Measurements from ENCODE around the gene PCBP3.

Gene PCBP3

DNA sequence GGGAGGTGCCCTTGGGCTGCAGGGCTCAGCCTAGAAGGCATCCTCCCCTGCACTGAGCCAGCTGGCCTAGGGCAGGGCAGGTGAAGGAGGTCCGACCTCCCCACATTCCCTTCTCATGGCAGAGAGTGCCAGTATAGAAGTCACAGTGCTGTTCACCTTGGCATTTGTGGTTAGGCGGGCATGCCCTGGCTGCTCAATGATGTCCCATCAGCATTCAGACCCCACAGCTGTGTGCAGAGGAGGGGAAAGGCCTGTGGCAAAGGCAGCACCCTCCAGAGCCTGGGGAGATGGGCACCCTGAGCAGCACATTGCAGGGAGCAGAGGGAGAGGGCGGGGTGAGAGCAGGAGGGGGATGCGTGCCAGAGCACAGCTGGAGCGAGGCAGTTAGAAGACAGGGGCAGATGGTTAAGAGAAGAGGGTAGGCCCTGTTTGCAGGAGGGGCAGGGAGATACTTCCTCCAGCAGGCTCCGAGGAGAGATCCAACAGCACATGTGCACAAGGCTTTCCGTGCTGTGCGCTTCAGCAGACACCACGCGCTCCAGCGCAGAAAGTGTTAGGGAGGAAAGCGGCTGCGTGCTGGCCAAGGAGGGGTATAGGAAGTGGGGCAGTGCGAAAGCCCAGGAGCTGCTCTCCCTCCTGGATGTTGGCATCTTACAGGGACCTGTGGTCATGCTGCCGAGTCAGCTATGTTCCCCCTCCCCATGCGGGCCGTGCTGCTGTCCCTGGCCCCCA is 294.4 kb downstream of the PCBP3 start:
- H3K9me3 ChIP-seq: no peaks in the 10 kb centered on the region
- no peak overlapping the region for H3K4me3 ChIP-seq (ENCODE audit: low read depth in 1 of 2, low read length in 1 of 2)
- no peak overlapping the region for H3K27ac ChIP-seq
- H3K27me3 ChIP-seq: no peaks in the 10 kb centered on the region
- H3K36me3 ChIP-seq: no peaks in the 10 kb centered on the region
- TF ChIP-seq, protein P1, sequence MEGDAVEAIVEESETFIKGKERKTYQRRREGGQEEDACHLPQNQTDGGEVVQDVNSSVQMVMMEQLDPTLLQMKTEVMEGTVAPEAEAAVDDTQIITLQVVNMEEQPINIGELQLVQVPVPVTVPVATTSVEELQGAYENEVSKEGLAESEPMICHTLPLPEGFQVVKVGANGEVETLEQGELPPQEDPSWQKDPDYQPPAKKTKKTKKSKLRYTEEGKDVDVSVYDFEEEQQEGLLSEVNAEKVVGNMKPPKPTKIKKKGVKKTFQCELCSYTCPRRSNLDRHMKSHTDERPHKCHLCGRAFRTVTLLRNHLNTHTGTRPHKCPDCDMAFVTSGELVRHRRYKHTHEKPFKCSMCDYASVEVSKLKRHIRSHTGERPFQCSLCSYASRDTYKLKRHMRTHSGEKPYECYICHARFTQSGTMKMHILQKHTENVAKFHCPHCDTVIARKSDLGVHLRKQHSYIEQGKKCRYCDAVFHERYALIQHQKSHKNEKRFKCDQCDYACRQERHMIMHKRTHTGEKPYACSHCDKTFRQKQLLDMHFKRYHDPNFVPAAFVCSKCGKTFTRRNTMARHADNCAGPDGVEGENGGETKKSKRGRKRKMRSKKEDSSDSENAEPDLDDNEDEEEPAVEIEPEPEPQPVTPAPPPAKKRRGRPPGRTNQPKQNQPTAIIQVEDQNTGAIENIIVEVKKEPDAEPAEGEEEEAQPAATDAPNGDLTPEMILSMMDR (IDR thresholded peaks at IDR 0.05): no peak
- no peaks in the 10 kb centered on the region for H3K4me1 ChIP-seq (ENCODE audit: control insufficient read depth in 1 of 2, insufficient read depth in 1 of 2, low read depth in 1 of 2, low read length in 1 of 2)

DNA sequence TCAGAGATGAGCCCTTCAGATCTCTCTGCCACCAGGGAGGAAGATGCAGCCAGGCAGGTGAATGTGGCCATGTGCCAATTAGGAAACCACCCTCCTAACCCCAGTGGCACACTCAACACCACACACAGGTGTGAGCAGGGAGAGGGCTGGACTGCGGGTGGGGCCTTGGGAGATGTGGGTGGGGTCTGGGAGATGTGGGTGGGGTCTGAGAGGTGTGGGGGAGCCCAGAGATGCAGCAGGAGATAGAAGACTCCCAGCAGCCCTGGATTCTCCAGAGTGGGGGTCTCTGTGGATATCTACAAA is 294.9 kb downstream of the PCBP3 start:
- no peaks in the 10 kb centered on the region for H3K27me3 ChIP-seq
- H3K9me3 ChIP-seq: no peaks in the 10 kb centered on the region

DNA sequence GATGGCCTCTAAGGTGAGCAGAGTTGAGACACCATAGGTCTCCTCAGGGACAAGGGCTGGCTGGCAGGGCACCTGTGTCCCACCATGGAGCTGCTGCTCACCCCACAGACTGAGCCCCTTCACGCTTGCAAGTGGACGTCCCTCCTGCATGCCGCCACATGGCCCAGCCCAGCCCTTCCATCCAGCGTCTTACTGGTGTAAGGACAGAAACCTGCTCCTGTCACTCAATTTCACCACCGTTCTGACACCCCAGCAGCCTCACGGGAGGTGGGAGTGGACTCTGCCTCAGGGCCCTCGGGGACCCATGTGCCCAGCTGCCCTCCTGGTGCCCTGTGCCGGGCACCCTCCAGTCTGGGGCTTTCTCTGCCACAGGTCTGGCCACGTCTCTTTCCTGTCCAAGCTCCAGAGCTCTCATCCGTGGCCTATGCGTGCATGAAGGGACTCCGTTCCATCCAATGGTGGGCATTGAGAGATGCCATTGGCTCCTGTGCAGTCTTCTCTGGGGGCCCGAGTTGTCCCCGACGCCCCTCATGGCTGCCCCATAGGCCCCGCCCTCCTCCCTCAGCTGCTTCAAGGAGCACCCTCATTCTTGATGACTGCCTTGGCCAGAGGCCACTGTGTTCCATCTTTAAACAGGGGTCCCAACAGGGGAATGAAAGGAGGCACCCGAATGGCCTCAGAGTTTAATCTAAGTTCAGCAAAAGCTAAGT is 295.4 kb downstream of the PCBP3 start:
- no peak overlapping the region for H3K27ac ChIP-seq
- H3K36me3 ChIP-seq: no peaks in the 10 kb centered on the region
- no peaks in the 10 kb centered on the region for H3K9me3 ChIP-seq
- no peaks in the 10 kb centered on the region for H3K4me1 ChIP-seq (ENCODE audit: control insufficient read depth in 1 of 2, insufficient read depth in 1 of 2, low read depth in 1 of 2, low read length in 1 of 2)
- no peaks in the 10 kb centered on the region for H3K27me3 ChIP-seq
- H3K4me3 ChIP-seq (ENCODE audit: low read depth in 1 of 2, low read length in 1 of 2): no peak overlapping the region
- TF ChIP-seq, protein P1 (IDR thresholded peaks at IDR 0.05): no peak

More for the DNA sequence above, 294.9 kb downstream of the PCBP3 start:
- Histone ChIP-seq H3K4me3 (ENCODE audit: low read depth in 1 of 2, low read length in 1 of 2) (no peak overlapping the region), H3K4me1 (ENCODE audit: control insufficient read depth in 1 of 2, insufficient read depth in 1 of 2, low read depth in 1 of 2, low read length in 1 of 2) (no peaks in the 10 kb centered on the region), H3K27ac (no peak overlapping the region), H3K36me3 (no peaks in the 10 kb centered on the region)
- TF ChIP-seq, protein P1 (IDR thresholded peaks at IDR 0.05): no peak

DNA sequence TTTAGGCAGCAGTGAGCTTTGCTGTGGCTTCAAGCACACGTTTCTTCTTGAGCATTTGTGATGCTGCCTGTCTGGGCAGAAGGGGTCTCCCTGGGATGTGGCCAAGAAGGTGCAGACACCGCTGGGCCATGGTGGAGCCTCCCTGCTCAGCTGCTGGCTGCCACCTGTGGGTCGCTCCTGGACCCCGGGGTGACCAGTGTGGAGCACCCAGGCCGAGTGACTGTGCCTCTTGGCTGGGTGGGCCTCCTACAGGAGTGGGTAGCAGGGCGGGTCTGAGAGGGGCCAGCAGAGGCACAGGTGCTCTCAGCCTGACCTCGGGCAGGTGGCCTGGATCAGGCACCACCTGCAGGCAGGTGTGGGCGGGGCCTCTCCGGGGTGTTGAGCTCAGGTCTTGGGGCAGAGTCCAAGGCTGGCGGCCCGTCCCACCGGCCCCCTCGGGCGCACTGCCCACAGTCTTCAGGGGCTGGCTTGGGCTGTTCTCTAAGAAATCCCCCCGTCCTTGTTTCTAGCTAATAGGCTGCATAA is 296.1 kb downstream of the PCBP3 start:
- Histone ChIP-seq H3K36me3 (no peaks in the 10 kb centered on the region), H3K27ac (no peak overlapping the region), H3K4me3 (ENCODE audit: low read depth in 1 of 2, low read length in 1 of 2) (no peak overlapping the region), H3K4me1 (ENCODE audit: control insufficient read depth in 1 of 2, insufficient read depth in 1 of 2, low read depth in 1 of 2, low read length in 1 of 2) (no peaks in the 10 kb centered on the region), H3K27me3 (no peaks in the 10 kb centered on the region), H3K9me3 (no peaks in the 10 kb centered on the region)
- TF ChIP-seq, protein P1 (IDR thresholded peaks at IDR 0.05): no peak

DNA sequence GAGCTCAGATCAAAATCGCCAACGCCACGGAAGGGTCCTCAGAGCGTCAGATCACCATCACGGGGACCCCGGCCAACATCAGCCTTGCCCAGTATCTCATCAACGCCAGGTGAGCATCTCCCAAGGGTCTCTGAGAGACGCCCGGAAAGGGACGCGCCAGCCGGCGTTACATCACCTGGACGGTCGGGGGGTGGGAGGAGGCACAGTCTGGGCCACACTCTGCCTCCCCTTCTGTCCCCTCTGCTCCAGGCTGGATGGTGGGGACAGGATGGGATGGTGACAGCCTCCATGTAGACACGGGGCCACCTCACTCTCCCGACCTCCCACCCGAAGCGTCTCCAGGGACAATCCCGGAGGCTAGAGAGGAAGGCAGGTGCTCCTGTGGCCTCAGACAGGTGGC is 296.6 kb downstream of the PCBP3 start:
- TF ChIP-seq, protein P1 (IDR thresholded peaks at IDR 0.05): no peak
- H3K9me3 ChIP-seq: no peaks in the 10 kb centered on the region
- H3K4me3 ChIP-seq (ENCODE audit: low read depth in 1 of 2, low read length in 1 of 2): no peak overlapping the region
- no peaks in the 10 kb centered on the region for H3K4me1 ChIP-seq (ENCODE audit: control insufficient read depth in 1 of 2, insufficient read depth in 1 of 2, low read depth in 1 of 2, low read length in 1 of 2)
- no peaks in the 10 kb centered on the region for H3K36me3 ChIP-seq
- no peak overlapping the region for H3K27ac ChIP-seq
- H3K27me3 ChIP-seq: no peaks in the 10 kb centered on the region
